GM19468 (cell line): ENCODE measurements around the gene SLC46A1.

Experiments used
- ATAC-seq: cut with Tn5 transposase; IDR thresholded peaks from one replicate; pipeline ENCODE4 v1.9.1; 2021; ENCODE audit warnings: mild to moderate bottlenecking, moderate library complexity, moderate number of reproducible peaks; ENCODE audit not compliant: unreplicated experiment; ENCODE audit errors: extremely low read depth

Gene SLC46A1

GRCh38 chr17:28385037-28385400, 21.0 kb downstream of the SLC46A1 start:
- no peak for ATAC-seq

GRCh38 chr17:28384281-28385036, 21.6 kb downstream of the SLC46A1 start:
- no peak for ATAC-seq

GRCh38 chr17:28381141-28381825, 24.7 kb downstream of the SLC46A1 start:
- no peak for ATAC-seq

GRCh38 chr17:28379814-28380801, 25.9 kb downstream of the SLC46A1 start:
- ATAC-seq = no peak

GRCh38 chr17:28372945-28373274, 33.1 kb downstream of the SLC46A1 start:
- no peak for ATAC-seq

- no peak for ATAC-seq
Measured at GRCh38 chr17:28372203-28372944, 33.6 kb downstream of the SLC46A1 start.

- peak; percentile 51 for ATAC-seq
Measured at GRCh38 chr17:28371245-28372202, 34.5 kb downstream of the SLC46A1 start, which contains the start of gene SARM1. TSS of gene SARM1 (plus strand) at chr17:28371694. CDS start at chr17:28372033, 339 bp downstream.

GRCh38 chr17:28370744-28371103, 35.3 kb downstream of the SLC46A1 start:
- no peak for ATAC-seq

- no peak for ATAC-seq
Measured at GRCh38 chr17:28370035-28370743, 35.8 kb downstream of the SLC46A1 start, which contains the start of gene VTN. TSS of gene VTN (minus strand) at chr17:28370307. CDS start at chr17:28370203, 104 bp downstream.

GRCh38 chr17:28369684-28370034, 36.4 kb downstream of the SLC46A1 start:
- no peak for ATAC-seq

GRCh38 chr17:28368915-28369683, 36.9 kb downstream of the SLC46A1 start:
- ATAC-seq = no peak

- no peak for ATAC-seq
Measured at GRCh38 chr17:28368306-28368831, 37.6 kb downstream of the SLC46A1 start.

- no peak for ATAC-seq
Measured at GRCh38 chr17:28367641-28368305, 38.2 kb downstream of the SLC46A1 start.

- no peak for ATAC-seq
Measured at GRCh38 chr17:28366605-28367004, 39.4 kb downstream of the SLC46A1 start.

- no peak for ATAC-seq
Measured at GRCh38 chr17:28365487-28365886, 40.5 kb downstream of the SLC46A1 start.

GRCh38 chr17:28364665-28365363, 41.2 kb downstream of the SLC46A1 start, which contains the start of gene SEBOX:
TSS of gene SEBOX (minus strand) at chr17:28365199. CDS start at chr17:28365151, 48 bp downstream.
- no peak for ATAC-seq
